Measurements from ENCODE around the gene NEK9.

DNA sequence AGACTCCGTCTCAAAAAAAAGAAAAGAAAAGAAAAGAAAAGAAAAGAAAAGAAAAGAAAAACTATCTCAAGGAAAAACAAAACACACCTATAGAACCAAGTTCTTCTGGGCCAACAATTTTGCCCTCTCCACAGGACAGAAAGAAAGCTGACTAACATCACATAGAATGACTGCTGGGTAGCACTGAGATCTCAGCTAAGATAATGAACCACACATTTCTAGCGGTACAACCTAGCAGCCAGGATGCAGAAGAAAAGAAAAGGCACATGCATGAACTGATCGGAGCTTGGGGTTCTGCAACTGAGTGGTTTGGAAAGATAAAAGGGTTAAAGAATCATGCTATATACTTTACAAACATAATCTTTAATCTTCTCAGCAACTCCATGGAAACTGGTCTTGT is 30.1 kb upstream of the NEK9 start:
- no peak for TF ChIP-seq POLR2A (IDR thresholded peaks at IDR 0.05)
- TF ChIP-seq, protein P1, sequence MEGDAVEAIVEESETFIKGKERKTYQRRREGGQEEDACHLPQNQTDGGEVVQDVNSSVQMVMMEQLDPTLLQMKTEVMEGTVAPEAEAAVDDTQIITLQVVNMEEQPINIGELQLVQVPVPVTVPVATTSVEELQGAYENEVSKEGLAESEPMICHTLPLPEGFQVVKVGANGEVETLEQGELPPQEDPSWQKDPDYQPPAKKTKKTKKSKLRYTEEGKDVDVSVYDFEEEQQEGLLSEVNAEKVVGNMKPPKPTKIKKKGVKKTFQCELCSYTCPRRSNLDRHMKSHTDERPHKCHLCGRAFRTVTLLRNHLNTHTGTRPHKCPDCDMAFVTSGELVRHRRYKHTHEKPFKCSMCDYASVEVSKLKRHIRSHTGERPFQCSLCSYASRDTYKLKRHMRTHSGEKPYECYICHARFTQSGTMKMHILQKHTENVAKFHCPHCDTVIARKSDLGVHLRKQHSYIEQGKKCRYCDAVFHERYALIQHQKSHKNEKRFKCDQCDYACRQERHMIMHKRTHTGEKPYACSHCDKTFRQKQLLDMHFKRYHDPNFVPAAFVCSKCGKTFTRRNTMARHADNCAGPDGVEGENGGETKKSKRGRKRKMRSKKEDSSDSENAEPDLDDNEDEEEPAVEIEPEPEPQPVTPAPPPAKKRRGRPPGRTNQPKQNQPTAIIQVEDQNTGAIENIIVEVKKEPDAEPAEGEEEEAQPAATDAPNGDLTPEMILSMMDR (IDR thresholded peaks at IDR 0.05) = no peak
- TF ChIP-seq POLR2AphosphoS5 (IDR thresholded peaks at IDR 0.05) = no peak
